Nucleus accumbens (tissue), 56 donors: ENCODE data around the gene DBT.
A peak's percentile ranks its signal among the peaks of the same experiment; 100 is the strongest.
"Not testable (repeated sequence)": the region's sequence is repeated elsewhere in the genome, so short reads cannot be mapped to it uniquely, and the experiment has no call there.

Experiments used
- DNase-seq, 56 donors: peaks; one replicate each; lab custom pipeline; 2025; lab: John Stamatoyannopoulos, UW

Gene DBT

GRCh38 chr1:100252901-100253300, 3.3 kb upstream of the DBT start:
- DNase-seq = no peak

GRCh38 chr1:100250807-100251206, 1.2 kb upstream of the DBT start:
- no peak for DNase-seq

GRCh38 chr1:100250264-100250663, 630 bp upstream of the DBT start:
- no peak for DNase-seq

GRCh38 chr1:100249155-100249536, 488 bp downstream of the DBT start:
- DNase-seq = no peak

- no peak for DNase-seq
These were observed 2.9 kb downstream of the DBT start for GRCh38 chr1:100246738-100247137.

- DNase-seq = no peak
These were observed 9.0 kb downstream of the DBT start for GRCh38 chr1:100240631-100241030.

GRCh38 chr1:100239961-100240360, 9.7 kb downstream of the DBT start:
- no peak for DNase-seq

GRCh38 chr1:100237091-100237490, 12.5 kb downstream of the DBT start:
- no peak for DNase-seq

- DNase-seq = no peak
These were observed 15.2 kb downstream of the DBT start for GRCh38 chr1:100234432-100234831.

GRCh38 chr1:100233566-100233965, 16.1 kb downstream of the DBT start:
- DNase-seq = not testable (repeated sequence)

GRCh38 chr1:100232156-100232555, 17.5 kb downstream of the DBT start:
- DNase-seq = no peak

GRCh38 chr1:100231721-100232120, 17.9 kb downstream of the DBT start:
- DNase-seq = no peak

GRCh38 chr1:100230765-100231164, 18.9 kb downstream of the DBT start:
- DNase-seq = no peak

GRCh38 chr1:100229681-100230443, 19.8 kb downstream of the DBT start:
- DNase-seq = no peak

GRCh38 chr1:100222428-100222827, 27.2 kb downstream of the DBT start:
- DNase-seq = no peak

GRCh38 chr1:100219883-100220282, 29.8 kb downstream of the DBT start:
- DNase-seq = no peak

GRCh38 chr1:100219457-100219856, 30.2 kb downstream of the DBT start:
- no peak for DNase-seq

GRCh38 chr1:100217834-100218233, 31.8 kb downstream of the DBT start:
- no peak for DNase-seq

- DNase-seq = no peak
These were observed 34.5 kb downstream of the DBT start for GRCh38 chr1:100215101-100215500.

- DNase-seq = no peak
These were observed 36.5 kb downstream of the DBT start for GRCh38 chr1:100213141-100213540.

- peak in 2 of 56 donors; percentile 5 to 47 for DNase-seq
These were observed 43.3 kb downstream of the DBT start for GRCh38 chr1:100206301-100206700.

GRCh38 chr1:100205593-100205992, 44.0 kb downstream of the DBT start:
- DNase-seq = not testable (repeated sequence)

GRCh38 chr1:100205103-100205502, 44.5 kb downstream of the DBT start:
- DNase-seq = not testable (repeated sequence)
